MM.1S (cell line): ENCODE results near the gene THEM4.

Experiments
- DNase-seq: peaks from one replicate; pipeline ENCODE4 v3.0.0-alpha.2; 2015
- H2AFZ ChIP-seq: fragments of 300-600 bp; sonication (generic); 2 replicates; pipeline ENCODE4 v1.6.0; 2016; ENCODE audit warnings: antibody characterized with exemption, low read length
- H3F3A ChIP-seq: fragments of 300-600 bp; sonication (generic); 2 replicates; pipeline ENCODE4 v1.6.1; 2016; ENCODE audit warnings: mild to moderate bottlenecking, antibody characterized with exemption, low read length, moderate library complexity, mixed read lengths; ENCODE audit not compliant: insufficient read depth
- H3K27ac ChIP-seq: fragments of 300-600 bp; sonication (generic); 2 replicates; pipeline ENCODE4 v1.5.1; 2016; ENCODE audit warnings: mild to moderate bottlenecking, low read length
- H3K27me3 ChIP-seq: fragments of 300-600 bp; sonication (generic); replicated peaks from 2 replicates; pipeline ENCODE4 v1.6.0; 2016; ENCODE audit warnings: low read length; ENCODE audit not compliant: insufficient read depth
- H3K36me3 ChIP-seq: fragments of 300-600 bp; sonication (generic); replicated peaks from 2 replicates; pipeline ENCODE4 v1.6.1; 2016; ENCODE audit warnings: mild to moderate bottlenecking, low read length, mixed read lengths; ENCODE audit not compliant: insufficient read depth
- H3K4me1 ChIP-seq: fragments of 300-600 bp; sonication (generic); 2 replicates; pipeline ENCODE4 v1.6.1; 2016; ENCODE audit warnings: low read length, mixed read lengths
- H3K4me2 ChIP-seq: fragments of 300-600 bp; sonication (generic); 2 replicates; pipeline ENCODE4 v1.6.0; 2016; ENCODE audit warnings: low read depth, low read length
- H3K4me3 ChIP-seq: fragments of 300-600 bp; sonication (generic); 2 replicates; pipeline ENCODE4 v1.5.1; 2016; ENCODE audit warnings: low read length, mixed read lengths
- H3K79me2 ChIP-seq: fragments of 300-600 bp; sonication (generic); 2 replicates; pipeline ENCODE4 v1.6.1; 2016; ENCODE audit warnings: mixed run types, low read length, mixed read lengths
- H3K9ac ChIP-seq: fragments of 300-600 bp; sonication (generic); 2 replicates; pipeline ENCODE4 v1.6.1; 2016; ENCODE audit warnings: low read length, mixed read lengths
- H3K9me2 ChIP-seq: fragments of 300-600 bp; sonication (generic); replicated peaks from 2 replicates; pipeline ENCODE4 v1.6.1; 2016; ENCODE audit warnings: mild to moderate bottlenecking, low read length, mixed read lengths; ENCODE audit not compliant: insufficient read depth
- H3K9me3 ChIP-seq: fragments of 300-600 bp; sonication (generic); replicated peaks from 2 replicates; pipeline ENCODE4 v1.6.1; 2016; ENCODE audit warnings: mild to moderate bottlenecking, low read length, mixed read lengths; ENCODE audit not compliant: insufficient read depth
- H4K20me1 ChIP-seq: fragments of 300-600 bp; sonication (generic); 2 replicates; pipeline ENCODE4 v1.6.1; 2016; ENCODE audit warnings: mild to moderate bottlenecking, low read length, moderate library complexity, mixed read lengths; ENCODE audit not compliant: insufficient read depth
- CTCF ChIP-seq: fragments of 300-600 bp; sonication (generic); IDR thresholded peaks from 2 replicates; pipeline ENCODE4 v1.5.1; 2016; ENCODE audit warnings: antibody characterized with exemption, low read length, mixed read lengths
- EZH2 ChIP-seq: fragments of 300-600 bp; sonication (generic); optimal IDR thresholded peaks from 2 replicates; pipeline ENCODE3; 2017; ENCODE audit warnings: low read depth, mild to moderate bottlenecking, antibody characterized with exemption, low read length, mixed read lengths
- EZH2phosphoT487 ChIP-seq: fragments of 300-600 bp; sonication (generic); IDR thresholded peaks from 2 replicates; pipeline ENCODE4 v1.6.1; 2018; ENCODE audit warnings: antibody characterized with exemption, low read length

The THEM4 gene

GRCh38 chr1:151953409-151954094 is 44.2 kb upstream of the THEM4 start:
- no peaks in the 10 kb centered on the region for H3K27me3 ChIP-seq

GRCh38 chr1:151952811-151953210 is 43.5 kb upstream of the THEM4 start:
- no peaks in the 10 kb centered on the region for H3K9me2 ChIP-seq
- H3K79me2 ChIP-seq = no peaks in the 10 kb centered on the region
- H3K9ac ChIP-seq = no peak overlapping the region
- no peak overlapping the region for H2AFZ ChIP-seq
- no peak overlapping the region for H3K27ac ChIP-seq
- no peaks in the 10 kb centered on the region for H3K27me3 ChIP-seq
- no peaks in the 10 kb centered on the region for H3K9me3 ChIP-seq
- H3K4me3 ChIP-seq = no peak overlapping the region
- no peaks in the 10 kb centered on the region for H3K4me1 ChIP-seq
- DNase-seq = no peak
- no peak overlapping the region for H3K4me2 ChIP-seq
- no peaks in the 10 kb centered on the region for H3K36me3 ChIP-seq
- TF ChIP-seq EZH2phosphoT487 (no peak), EZH2 (no peak), CTCF (no peak)
- H3F3A ChIP-seq = no peaks in the 10 kb centered on the region
- H4K20me1 ChIP-seq = no peaks in the 10 kb centered on the region

More at GRCh38 chr1:151953409-151954094, 44.2 kb upstream of the THEM4 start:
- H3K27ac ChIP-seq = no peak overlapping the region
- no peak overlapping the region for H3K9ac ChIP-seq
- no peak overlapping the region for H3K4me2 ChIP-seq
- no peaks in the 10 kb centered on the region for H4K20me1 ChIP-seq
- TF ChIP-seq CTCF = no peak
- TF ChIP-seq EZH2phosphoT487 = no peak
- TF ChIP-seq EZH2 = no peak
- H3K4me3 ChIP-seq = no peak overlapping the region
- no peak overlapping the region for H2AFZ ChIP-seq
- no peaks in the 10 kb centered on the region for H3K9me3 ChIP-seq
- H3K4me1 ChIP-seq = no peaks in the 10 kb centered on the region
- H3K36me3 ChIP-seq = no peaks in the 10 kb centered on the region
- H3K9me2 ChIP-seq = no peaks in the 10 kb centered on the region
- no peak for DNase-seq
- no peaks in the 10 kb centered on the region for H3F3A ChIP-seq
- H3K79me2 ChIP-seq = no peaks in the 10 kb centered on the region

- no peak for DNase-seq
- no peaks in the 10 kb centered on the region for H3K79me2 ChIP-seq
- no peak overlapping the region for H3K27ac ChIP-seq
- no peaks in the 10 kb centered on the region for H3K9me2 ChIP-seq
- H3K9me3 ChIP-seq = no peaks in the 10 kb centered on the region
- no peaks in the 10 kb centered on the region for H3K27me3 ChIP-seq
- no peaks in the 10 kb centered on the region for H3K36me3 ChIP-seq
- H3K4me2 ChIP-seq = no peak overlapping the region
- no peak for TF ChIP-seq EZH2phosphoT487
- TF ChIP-seq CTCF = no peak
- no peak for TF ChIP-seq EZH2
- H3K4me1 ChIP-seq = 0 out of 2 replicates have a peak, but pooled peaks cover 9% of the 10 kb centered on the region
- H4K20me1 ChIP-seq = no peaks in the 10 kb centered on the region
- no peak overlapping the region for H3K4me3 ChIP-seq
- no peak overlapping the region for H2AFZ ChIP-seq
- H3F3A ChIP-seq = no peaks in the 10 kb centered on the region
- H3K9ac ChIP-seq = no peak overlapping the region
Observed at GRCh38 chr1:151949371-151950193, 40.3 kb upstream of the THEM4 start.
